GM10266 (cell line): ENCODE data around the gene TUBGCP5.
"Not testable (repeated sequence)": the region's sequence is repeated elsewhere in the genome, so short reads cannot be mapped to it uniquely, and the experiment has no call there.

Experiments
- DNase-seq: peaks from one replicate; pipeline ENCODE4 v3.0.0; 2012; ENCODE audit errors: extremely low spot score
- CTCF ChIP-seq: IDR thresholded peaks from 2 replicates; pipeline ENCODE4 v1.5.1; 2012; ENCODE audit warnings: mild to moderate bottlenecking, low read depth; ENCODE audit not compliant: control insufficient read depth, insufficient read depth; ENCODE audit errors: missing control alignments

TUBGCP5 gene

GRCh38 chr15:23055316-23055715 lies 15.9 kb upstream of the TUBGCP5 start:
- DNase-seq = no peak
- TF ChIP-seq CTCF = no peak

GRCh38 chr15:23052522-23052921 lies 13.2 kb upstream of the TUBGCP5 start:
- no peak for DNase-seq
- no peak for TF ChIP-seq CTCF

GRCh38 chr15:23050708-23051107 lies 11.3 kb upstream of the TUBGCP5 start:
- DNase-seq = no peak
- TF ChIP-seq CTCF = no peak

GRCh38 chr15:23049984-23050628 lies 10.7 kb upstream of the TUBGCP5 start:
- no peak for TF ChIP-seq CTCF
- DNase-seq = no peak

- DNase-seq = not testable (repeated sequence)
These were observed 9.4 kb upstream of the TUBGCP5 start for GRCh38 chr15:23048572-23049282.

GRCh38 chr15:23043987-23044386 lies 4.6 kb upstream of the TUBGCP5 start:
- DNase-seq = not testable (repeated sequence)

- not testable (repeated sequence) for DNase-seq
These were observed 4.2 kb upstream of the TUBGCP5 start for GRCh38 chr15:23043535-23043934.

- not testable (repeated sequence) for DNase-seq
These were observed 2.4 kb upstream of the TUBGCP5 start for GRCh38 chr15:23041736-23042135.

- DNase-seq = no peak
- no peak for TF ChIP-seq CTCF
These were observed 530 bp upstream of the TUBGCP5 start for GRCh38 chr15:23039917-23040281.
